Activated CD4-positive, alpha-beta memory T cell treated with anti-CD3 and anti-CD28 coated beads for 36 hours (primary cell): ENCODE measurements around the gene ZNF677. TPM values are rescaled to one million over a fixed set of nuclear protein-coding genes. Genes with fewer than 3 reads are reported as not detected.
A peak's percentile ranks its signal among the peaks of the same experiment; 100 is the strongest.
"Not testable (repeated sequence)": the region's sequence is repeated elsewhere in the genome, so short reads cannot be mapped to it uniquely, and the experiment has no call there.

Experiments used
- CTCF ChIA-PET: fragments of 350-600 bp; sonication (Branson Sonifier 250); formaldehyde crosslinking; loops from one replicate; lab custom pipeline; 2021; ENCODE audit warnings: antibody characterized with exemption, inconsistent platforms; lab: Charles Lee
- POLR2A ChIA-PET: fragments of 350-600 bp; sonication (Branson Sonifier 250); formaldehyde crosslinking; loops from one replicate; lab custom pipeline; 2021; ENCODE audit warnings: antibody characterized with exemption; lab: Charles Lee
- DNase-seq: peaks from one replicate; pipeline ENCODE4 v3.0.0-alpha.2; 2020
- H3K27ac Mint-ChIP-seq: one replicate; pipeline ENCODE4 v1.8.0; 2021; ENCODE audit warnings: mixed read lengths
- H3K27me3 Mint-ChIP-seq: one replicate; pipeline ENCODE4 v1.8.0; 2021; ENCODE audit warnings: mixed read lengths
- H3K36me3 Mint-ChIP-seq: one replicate; pipeline ENCODE4 v1.8.0; 2021; ENCODE audit warnings: mixed read lengths
- H3K4me1 Mint-ChIP-seq: one replicate; pipeline ENCODE4 v1.8.0; 2021; ENCODE audit warnings: low read depth, mixed read lengths
- H3K4me3 Mint-ChIP-seq: one replicate; pipeline ENCODE4 v1.8.0; 2021; ENCODE audit warnings: mild to moderate bottlenecking, mixed read lengths
- H3K9me3 Mint-ChIP-seq: one replicate; pipeline ENCODE4 v1.8.0; 2021; ENCODE audit warnings: mixed read lengths
- intact Hi-C: fragments of 100-400 bp; cut with micrococcal nuclease; formaldehyde crosslinking; loops from one replicate; pipeline ENCODE4 v1.15.1; 2023
- total RNA-seq, 2 experiments: library from RNA; stranded (reverse); gene quantifications; one replicate each; pipeline ENCODE4 v1.2.3, GENCODE V29; 2021

Gene ZNF677
- total RNA-seq = 1 to 10 TPM; 4.6 to 4.9 TPM

GRCh38 chr19:53254411-53255341 is at the start of gene ZNF677:
ZNF677 (minus strand) TSS chr19:53254873; CDS start chr19:53251550, 3,323 bp downstream.
- intact Hi-C loops = loop anchor here (2.0 to 10.0 kb wide), 4 partner anchors 57 to 190 kb away; partner anchors contain the start of genes ZNF765 and ZNF845
- peak; percentile 90 for DNase-seq
- no peaks in the 10 kb centered on the region for H3K27me3 Mint-ChIP-seq
- peak within 1 kb of the TSS; percentile 78 for H3K4me3 Mint-ChIP-seq
- peaks cover 51% of the 10 kb centered on the region for H3K9me3 Mint-ChIP-seq
- POLR2A ChIA-PET = no interaction called here
- CTCF ChIA-PET = no interaction called here
- no peak within 1 kb of the TSS for H3K27ac Mint-ChIP-seq
- H3K4me1 Mint-ChIP-seq = peaks cover 10% of the 10 kb centered on the region
- H3K36me3 Mint-ChIP-seq = peaks cover 43% of the 10 kb centered on the region

- H3K36me3 Mint-ChIP-seq, DNase-seq, CTCF ChIA-PET, H3K27ac Mint-ChIP-seq, intact Hi-C loops, H3K4me3 Mint-ChIP-seq, POLR2A ChIA-PET, H3K4me1 Mint-ChIP-seq, H3K27me3 Mint-ChIP-seq: not testable (repeated sequence)
- H3K9me3 Mint-ChIP-seq = peaks cover 14% of the 10 kb centered on the region
These were observed 46.7 kb upstream of the ZNF677 start for GRCh38 chr19:53301341-53301740.

GRCh38 chr19:53294786-53295441 is 40.2 kb upstream of the ZNF677 start:
- H3K27me3 Mint-ChIP-seq = no peaks in the 10 kb centered on the region
- H3K9me3 Mint-ChIP-seq = peaks cover 52% of the 10 kb centered on the region

GRCh38 chr19:53290758-53291549 is 36.3 kb upstream of the ZNF677 start:
- POLR2A ChIA-PET = no interaction called here
- no peak for DNase-seq
- intact Hi-C loops = no loop called here
- CTCF ChIA-PET = no interaction called here
- no peak overlapping the region for H3K4me3 Mint-ChIP-seq
- no peaks in the 10 kb centered on the region for H3K4me1 Mint-ChIP-seq
- H3K27me3 Mint-ChIP-seq = no peaks in the 10 kb centered on the region
- no peak overlapping the region for H3K27ac Mint-ChIP-seq
- H3K9me3 Mint-ChIP-seq = peaks cover 48% of the 10 kb centered on the region
- H3K36me3 Mint-ChIP-seq = peaks cover 4% of the 10 kb centered on the region

More at GRCh38 chr19:53294786-53295441, 40.2 kb upstream of the ZNF677 start:
- POLR2A ChIA-PET = no interaction called here
- intact Hi-C loops = no loop called here
- H3K27ac Mint-ChIP-seq = no peak overlapping the region
- DNase-seq = no peak
- CTCF ChIA-PET = no interaction called here
- peaks cover 4% of the 10 kb centered on the region for H3K36me3 Mint-ChIP-seq
- no peak overlapping the region for H3K4me3 Mint-ChIP-seq
- no peaks in the 10 kb centered on the region for H3K4me1 Mint-ChIP-seq

GRCh38 chr19:53285087-53285486 is 30.4 kb upstream of the ZNF677 start:
- Mint-ChIP-seq H3K9me3 (peaks cover 18% of the 10 kb centered on the region), H3K4me1 (no peaks in the 10 kb centered on the region), H3K4me3 (no peak overlapping the region), H3K36me3 (peaks cover 3% of the 10 kb centered on the region), H3K27me3 (no peaks in the 10 kb centered on the region), H3K27ac (no peak overlapping the region)
- DNase-seq = no peak
- ChIA-PET POLR2A (no interaction called here), CTCF (no interaction called here)
- intact Hi-C loops = no loop called here

GRCh38 chr19:53281947-53282346 is 27.3 kb upstream of the ZNF677 start:
- H3K4me1 Mint-ChIP-seq, H3K27me3 Mint-ChIP-seq, H3K4me3 Mint-ChIP-seq, intact Hi-C loops, CTCF ChIA-PET, H3K36me3 Mint-ChIP-seq, POLR2A ChIA-PET, H3K27ac Mint-ChIP-seq: not testable (repeated sequence)
- DNase-seq = peak; percentile 22
- H3K9me3 Mint-ChIP-seq = peaks cover 12% of the 10 kb centered on the region

GRCh38 chr19:53275480-53275879 is 20.8 kb upstream of the ZNF677 start:
- peaks cover 28% of the 10 kb centered on the region for H3K9me3 Mint-ChIP-seq
- ChIA-PET POLR2A (no interaction called here), CTCF (interaction anchor here (0.6 kb wide), 1 partner anchor 1504 kb away, joined by 3 read pairs; no protein-coding TSS in a partner anchor)
- H3K27me3 Mint-ChIP-seq = peaks cover 5% of the 10 kb centered on the region
- no peak overlapping the region for H3K27ac Mint-ChIP-seq
- no peak for DNase-seq
- H3K4me1 Mint-ChIP-seq = no peaks in the 10 kb centered on the region
- H3K4me3 Mint-ChIP-seq = no peak overlapping the region
- intact Hi-C loops = no loop called here
- H3K36me3 Mint-ChIP-seq = peaks cover 5% of the 10 kb centered on the region

- Mint-ChIP-seq H3K27ac (no peak overlapping the region), H3K4me3 (no peak overlapping the region), H3K27me3 (peaks cover 5% of the 10 kb centered on the region), H3K4me1 (no peaks in the 10 kb centered on the region), H3K36me3 (peaks cover 11% of the 10 kb centered on the region), H3K9me3 (peaks cover 31% of the 10 kb centered on the region)
- DNase-seq = no peak
- POLR2A ChIA-PET = no interaction called here
- intact Hi-C loops = no loop called here
- CTCF ChIA-PET = no interaction called here
These were observed 17.4 kb upstream of the ZNF677 start for GRCh38 chr19:53272044-53272443.

- H3K27ac Mint-ChIP-seq, POLR2A ChIA-PET, intact Hi-C loops, DNase-seq, H3K27me3 Mint-ChIP-seq, H3K4me3 Mint-ChIP-seq, H3K4me1 Mint-ChIP-seq, CTCF ChIA-PET: not testable (repeated sequence)
- Mint-ChIP-seq H3K36me3 (peaks cover 13% of the 10 kb centered on the region), H3K9me3 (peaks cover 42% of the 10 kb centered on the region)
These were observed 15.2 kb upstream of the ZNF677 start for GRCh38 chr19:53269861-53270260.

GRCh38 chr19:53267623-53268022 is 12.9 kb upstream of the ZNF677 start, which contains the start of gene VN1R4:
VN1R4 (minus strand) TSS chr19:53267723; CDS start chr19:53267665, 58 bp downstream.
- CTCF ChIA-PET, H3K27ac Mint-ChIP-seq, intact Hi-C loops, H3K4me3 Mint-ChIP-seq, H3K27me3 Mint-ChIP-seq, DNase-seq, H3K4me1 Mint-ChIP-seq, POLR2A ChIA-PET: not testable (repeated sequence)
- Mint-ChIP-seq H3K9me3 (peaks cover 43% of the 10 kb centered on the region), H3K36me3 (peaks cover 15% of the 10 kb centered on the region)

- H3K27me3 Mint-ChIP-seq, CTCF ChIA-PET, POLR2A ChIA-PET, H3K27ac Mint-ChIP-seq, H3K4me3 Mint-ChIP-seq, DNase-seq, H3K4me1 Mint-ChIP-seq: not testable (repeated sequence)
- peaks cover 39% of the 10 kb centered on the region for H3K9me3 Mint-ChIP-seq
- intact Hi-C loops = loop anchor here (5.0 to 10.0 kb wide), 3 partner anchors 61 to 193 kb away; partner anchors contain the start of gene ZNF765
- H3K36me3 Mint-ChIP-seq = peaks cover 18% of the 10 kb centered on the region
These were observed 3.2 kb upstream of the ZNF677 start, which contains the start of gene VN1R2 for GRCh38 chr19:53257715-53258342. VN1R2 (plus strand) TSS chr19:53258292; CDS start chr19:53258376, 84 bp downstream.
